ENCODE results near the gene TTC27.

DNA sequence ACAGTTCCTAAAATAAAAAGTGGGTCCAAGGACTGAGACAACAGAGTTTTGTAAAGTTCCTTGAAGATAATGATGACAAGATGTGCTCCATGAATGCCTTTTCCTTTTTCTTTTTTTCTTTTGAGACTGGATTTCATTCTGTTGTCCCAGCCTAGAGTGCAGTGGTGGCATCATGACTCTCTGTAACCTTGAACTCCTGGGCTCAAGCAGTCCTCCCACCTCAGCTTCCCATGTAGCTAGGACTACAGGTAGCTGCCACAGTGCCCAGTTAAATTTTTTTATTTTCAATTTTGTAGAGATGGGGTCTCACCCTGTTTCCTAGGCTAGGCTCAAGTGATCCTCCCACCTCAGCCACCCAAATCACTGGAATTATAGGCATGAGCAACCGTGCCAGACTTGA is 16.1 kb upstream of the TTC27 start:
- TF ChIP-seq POLR2AphosphoS5 (IDR thresholded peaks at IDR 0.05; ENCODE audit: low read length) (no peak), ZNF207 (IDR thresholded peaks at IDR 0.05; ENCODE audit: borderline replicate concordance) (no peak), GABPA (IDR thresholded peaks at IDR 0.05; ENCODE audit: low read depth) (no peak), HCFC1 (IDR thresholded peaks at IDR 0.05; ENCODE audit: low read length) (no peak)
- TF ChIP-seq, protein P1, sequence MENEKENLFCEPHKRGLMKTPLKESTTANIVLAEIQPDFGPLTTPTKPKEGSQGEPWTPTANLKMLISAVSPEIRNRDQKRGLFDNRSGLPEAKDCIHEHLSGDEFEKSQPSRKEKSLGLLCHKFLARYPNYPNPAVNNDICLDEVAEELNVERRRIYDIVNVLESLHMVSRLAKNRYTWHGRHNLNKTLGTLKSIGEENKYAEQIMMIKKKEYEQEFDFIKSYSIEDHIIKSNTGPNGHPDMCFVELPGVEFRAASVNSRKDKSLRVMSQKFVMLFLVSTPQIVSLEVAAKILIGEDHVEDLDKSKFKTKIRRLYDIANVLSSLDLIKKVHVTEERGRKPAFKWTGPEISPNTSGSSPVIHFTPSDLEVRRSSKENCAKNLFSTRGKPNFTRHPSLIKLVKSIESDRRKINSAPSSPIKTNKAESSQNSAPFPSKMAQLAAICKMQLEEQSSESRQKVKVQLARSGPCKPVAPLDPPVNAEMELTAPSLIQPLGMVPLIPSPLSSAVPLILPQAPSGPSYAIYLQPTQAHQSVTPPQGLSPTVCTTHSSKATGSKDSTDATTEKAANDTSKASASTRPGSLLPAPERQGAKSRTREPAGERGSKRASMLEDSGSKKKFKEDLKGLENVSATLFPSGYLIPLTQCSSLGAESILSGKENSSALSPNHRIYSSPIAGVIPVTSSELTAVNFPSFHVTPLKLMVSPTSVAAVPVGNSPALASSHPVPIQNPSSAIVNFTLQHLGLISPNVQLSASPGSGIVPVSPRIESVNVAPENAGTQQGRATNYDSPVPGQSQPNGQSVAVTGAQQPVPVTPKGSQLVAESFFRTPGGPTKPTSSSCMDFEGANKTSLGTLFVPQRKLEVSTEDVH (IDR thresholded peaks at IDR 0.05; ENCODE audit: low read depth, partially characterized antibody) = no peak
- TF ChIP-seq, protein P2, sequence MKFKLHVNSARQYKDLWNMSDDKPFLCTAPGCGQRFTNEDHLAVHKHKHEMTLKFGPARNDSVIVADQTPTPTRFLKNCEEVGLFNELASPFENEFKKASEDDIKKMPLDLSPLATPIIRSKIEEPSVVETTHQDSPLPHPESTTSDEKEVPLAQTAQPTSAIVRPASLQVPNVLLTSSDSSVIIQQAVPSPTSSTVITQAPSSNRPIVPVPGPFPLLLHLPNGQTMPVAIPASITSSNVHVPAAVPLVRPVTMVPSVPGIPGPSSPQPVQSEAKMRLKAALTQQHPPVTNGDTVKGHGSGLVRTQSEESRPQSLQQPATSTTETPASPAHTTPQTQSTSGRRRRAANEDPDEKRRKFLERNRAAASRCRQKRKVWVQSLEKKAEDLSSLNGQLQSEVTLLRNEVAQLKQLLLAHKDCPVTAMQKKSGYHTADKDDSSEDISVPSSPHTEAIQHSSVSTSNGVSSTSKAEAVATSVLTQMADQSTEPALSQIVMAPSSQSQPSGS (IDR thresholded peaks at IDR 0.05; ENCODE audit: low read length) = no peak
